Memory B cell (primary cell): ENCODE measurements around the gene TAC3.
"Not testable (repeated sequence)": the region's sequence is repeated elsewhere in the genome, so short reads cannot be mapped to it uniquely, and the experiment has no call there.

Experiments used
- ATAC-seq: fragments of 150-1000 bp; cut with Tn5 transposase; 2 replicates; pipeline ENCODE4 v1.10.0; 2021; ENCODE audit warnings: low read depth, mild to moderate bottlenecking, moderate library complexity
- DNase-seq, 2 donors: peaks; one replicate each; pipeline ENCODE4 v3.0.0; 2022; ENCODE audit warnings: low spot score in 2 of 2
- H3K27ac Mint-ChIP-seq: one replicate; pipeline ENCODE4 v1.8.0; 2022; ENCODE audit warnings: mild to moderate bottlenecking, moderate library complexity, mixed read lengths
- H3K27me3 Mint-ChIP-seq: one replicate; pipeline ENCODE4 v1.8.0; 2022; ENCODE audit warnings: mixed read lengths
- H3K36me3 Mint-ChIP-seq: one replicate; pipeline ENCODE4 v1.8.0; 2022; ENCODE audit warnings: mild to moderate bottlenecking, mixed read lengths
- H3K4me1 Mint-ChIP-seq: one replicate; pipeline ENCODE4 v1.8.0; 2022; ENCODE audit warnings: mixed read lengths
- H3K4me3 Mint-ChIP-seq: one replicate; pipeline ENCODE4 v1.8.0; 2022; ENCODE audit warnings: mild to moderate bottlenecking, moderate library complexity, mixed read lengths
- H3K9me3 Mint-ChIP-seq: one replicate; pipeline ENCODE4 v1.8.0; 2022; ENCODE audit warnings: mixed read lengths

TAC3 gene

DNA sequence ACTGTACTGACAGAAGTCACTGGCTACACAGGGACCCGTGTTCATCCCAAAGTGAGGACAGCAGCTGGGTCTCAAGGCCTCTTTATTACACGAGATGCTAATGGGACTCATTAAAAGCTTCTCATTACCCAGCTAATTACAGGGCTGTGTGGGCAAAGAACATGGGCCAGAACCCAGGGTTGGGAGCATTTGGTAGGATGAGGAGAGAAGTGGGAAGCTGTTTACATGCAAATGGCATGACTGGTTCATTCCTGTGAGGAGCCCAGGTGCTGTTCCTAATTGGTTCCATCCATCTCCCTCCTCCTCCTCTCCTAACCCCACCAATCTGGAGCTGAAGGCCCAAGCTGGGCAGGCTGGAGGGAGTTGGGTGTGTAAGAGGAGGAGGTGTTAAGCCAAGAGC, 8.9 kb upstream of the TAC3 start:
- no peaks in the 10 kb centered on the region for H3K9me3 Mint-ChIP-seq
- DNase-seq (no peak), ATAC-seq (no peak)
- no peak overlapping the region for H3K27ac Mint-ChIP-seq
- H3K27me3 Mint-ChIP-seq: peaks cover 2% of the 10 kb centered on the region
- H3K36me3 Mint-ChIP-seq: no peaks in the 10 kb centered on the region
- H3K4me3 Mint-ChIP-seq: no peak overlapping the region
- H3K4me1 Mint-ChIP-seq: peaks cover 7% of the 10 kb centered on the region

DNA sequence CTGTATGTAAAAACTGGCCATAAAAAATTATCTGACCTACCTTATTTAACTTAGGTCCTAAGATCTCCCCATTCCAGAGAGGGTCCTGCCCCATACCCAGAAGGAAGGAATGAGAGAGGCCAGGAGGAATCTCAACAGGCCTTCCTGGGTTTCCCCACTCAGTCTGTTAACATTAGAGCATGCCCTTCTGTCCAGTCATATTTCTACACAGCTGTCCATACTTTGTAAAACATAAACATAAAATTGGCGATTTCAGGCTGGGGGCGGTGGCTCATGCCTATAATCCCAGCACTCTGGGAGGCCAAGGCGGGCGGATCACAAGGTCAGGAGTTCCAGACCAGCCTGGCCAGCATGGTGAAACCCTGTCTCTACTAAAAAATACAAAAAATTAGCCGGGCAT, 6.0 kb upstream of the TAC3 start:
- not testable (repeated sequence) for H3K36me3 Mint-ChIP-seq, H3K4me3 Mint-ChIP-seq, H3K27me3 Mint-ChIP-seq, H3K27ac Mint-ChIP-seq, H3K4me1 Mint-ChIP-seq, H3K9me3 Mint-ChIP-seq, ATAC-seq, DNase-seq

DNA sequence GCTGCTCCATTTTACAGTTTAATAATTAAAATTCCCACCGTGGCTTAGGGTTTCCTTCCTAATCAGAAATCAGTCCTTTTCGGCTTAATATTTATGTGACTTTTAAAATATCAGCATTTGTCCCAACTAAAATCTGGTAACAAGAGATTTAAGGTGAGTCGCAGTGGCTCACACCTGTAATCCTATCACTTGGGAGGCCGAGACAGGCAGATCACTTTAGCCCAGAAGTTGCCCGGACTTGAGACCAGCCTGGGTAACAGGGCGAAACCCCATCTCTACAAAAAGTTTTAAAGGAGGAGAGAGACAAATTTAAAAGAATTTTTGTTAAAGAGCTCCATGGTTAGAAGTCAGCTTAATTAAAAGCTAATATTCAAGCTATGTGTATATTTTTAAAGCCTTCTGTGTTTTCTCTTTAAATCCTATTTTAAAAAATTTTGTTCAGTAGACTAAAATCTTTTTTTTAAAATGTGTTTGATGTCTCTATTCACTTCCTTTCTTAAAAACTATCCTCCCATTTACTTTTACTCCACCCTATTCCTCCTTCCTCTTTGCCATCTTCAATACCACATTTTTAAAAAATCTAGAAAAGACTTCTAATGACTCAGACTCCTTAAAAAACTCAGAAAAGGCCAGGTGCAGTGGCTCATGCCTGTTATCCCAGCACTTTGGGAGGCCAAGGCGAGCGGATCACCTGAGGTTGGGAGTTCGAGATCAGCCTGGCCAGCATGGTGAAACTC, 3.8 kb upstream of the TAC3 start:
- H3K27me3 Mint-ChIP-seq: peaks cover 3% of the 10 kb centered on the region
- DNase-seq (no peak), ATAC-seq (no peak)
- no peaks in the 10 kb centered on the region for H3K36me3 Mint-ChIP-seq
- H3K27ac Mint-ChIP-seq: no peak overlapping the region
- H3K9me3 Mint-ChIP-seq: no peaks in the 10 kb centered on the region
- no peaks in the 10 kb centered on the region for H3K4me1 Mint-ChIP-seq
- no peak overlapping the region for H3K4me3 Mint-ChIP-seq

DNA sequence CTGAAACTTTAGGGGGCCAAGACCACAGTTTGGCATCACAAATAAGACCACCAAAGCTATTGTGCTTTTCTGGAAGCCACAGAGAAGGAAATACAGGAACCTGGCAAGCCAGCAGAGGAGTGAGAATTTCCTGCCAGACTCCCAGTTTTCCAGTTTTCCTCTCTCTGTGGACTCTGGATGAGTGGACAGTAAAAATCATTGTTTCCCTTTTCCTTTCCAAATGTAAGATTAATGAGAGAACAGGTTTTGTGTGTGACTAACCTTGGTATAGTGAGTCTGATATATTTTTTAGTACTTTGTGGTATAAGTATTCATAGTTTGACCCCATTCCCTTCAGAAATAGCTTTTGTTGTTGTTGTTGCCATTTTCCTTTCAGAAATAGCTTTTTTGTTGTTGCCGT, 2.6 kb upstream of the TAC3 start:
- DNase-seq: no peak
- H3K9me3 Mint-ChIP-seq: no peaks in the 10 kb centered on the region
- no peaks in the 10 kb centered on the region for H3K4me1 Mint-ChIP-seq
- no peaks in the 10 kb centered on the region for H3K36me3 Mint-ChIP-seq
- ATAC-seq: no peak
- no peak overlapping the region for H3K4me3 Mint-ChIP-seq
- no peak overlapping the region for H3K27ac Mint-ChIP-seq
- H3K27me3 Mint-ChIP-seq: peaks cover 3% of the 10 kb centered on the region

DNA sequence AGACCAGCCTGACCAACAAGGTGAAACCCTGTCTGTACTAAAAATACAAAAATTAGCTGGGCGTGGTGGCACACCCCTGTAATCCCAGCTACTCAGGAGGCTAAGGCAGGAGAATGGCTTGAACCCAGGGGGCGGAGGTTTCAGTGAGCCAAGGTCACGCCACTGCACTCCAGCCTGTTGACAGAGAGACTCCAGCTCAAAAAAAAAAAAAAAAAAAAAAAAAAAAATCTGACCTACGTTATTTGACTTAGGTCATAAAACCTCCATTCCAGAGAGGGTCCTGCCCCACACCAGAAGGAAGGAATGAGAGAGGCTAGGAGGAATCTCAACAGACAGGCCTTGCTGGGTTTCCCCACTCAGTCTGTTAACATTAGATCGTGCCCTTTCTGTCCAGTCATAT, 2.0 kb upstream of the TAC3 start:
- H3K4me3 Mint-ChIP-seq, ATAC-seq, DNase-seq, H3K9me3 Mint-ChIP-seq, H3K36me3 Mint-ChIP-seq, H3K4me1 Mint-ChIP-seq, H3K27ac Mint-ChIP-seq, H3K27me3 Mint-ChIP-seq: not testable (repeated sequence)

DNA sequence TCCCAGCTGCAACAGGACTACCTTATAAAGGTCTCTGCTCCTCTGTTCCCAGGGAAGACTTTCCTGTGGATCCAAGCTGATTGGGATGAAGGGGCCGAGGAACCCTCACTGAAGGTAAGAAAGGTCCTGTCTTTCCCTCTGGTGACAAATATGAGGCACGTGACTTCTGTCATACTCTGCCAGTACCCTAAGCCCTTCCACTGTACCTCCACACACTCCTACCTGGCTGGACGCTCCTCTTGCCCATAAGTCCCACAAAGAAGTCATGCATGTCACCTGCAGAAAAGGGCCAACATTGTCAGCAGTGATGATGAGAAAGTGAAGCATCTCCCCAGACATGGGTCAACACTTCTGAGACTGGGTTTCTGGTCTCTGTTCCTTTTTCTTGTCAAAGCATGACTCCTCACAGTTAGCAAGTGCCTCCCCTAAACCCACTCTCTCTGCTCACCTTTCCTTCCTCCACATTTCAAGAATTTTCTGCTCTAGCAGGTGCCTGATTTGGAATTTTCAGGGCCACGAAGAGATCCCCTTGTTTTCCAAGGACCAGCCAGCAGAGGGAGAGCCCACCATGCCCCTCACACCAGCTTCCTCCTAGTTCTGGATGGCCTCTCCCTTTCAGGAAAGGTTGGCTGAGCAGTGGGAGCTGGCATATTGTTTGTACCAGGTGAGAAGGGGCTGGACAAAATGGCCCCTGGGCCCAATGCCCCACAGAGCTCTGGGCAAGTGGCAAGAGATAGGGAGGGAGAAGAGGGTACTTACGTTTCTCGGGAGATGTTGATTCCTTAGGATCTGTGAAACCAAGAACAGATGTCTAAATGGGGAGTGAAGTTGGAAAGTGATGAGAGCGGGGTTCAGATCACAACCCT, 3.5 kb downstream of the TAC3 start:
- H3K4me1 Mint-ChIP-seq: peaks cover 13% of the 10 kb centered on the region
- no peaks in the 10 kb centered on the region for H3K36me3 Mint-ChIP-seq
- peaks cover 3% of the 10 kb centered on the region for H3K27me3 Mint-ChIP-seq
- no peaks in the 10 kb centered on the region for H3K9me3 Mint-ChIP-seq
- ATAC-seq (peak; percentile 56), DNase-seq (no peak)
- H3K4me3 Mint-ChIP-seq: no peak overlapping the region
- no peak overlapping the region for H3K27ac Mint-ChIP-seq

DNA sequence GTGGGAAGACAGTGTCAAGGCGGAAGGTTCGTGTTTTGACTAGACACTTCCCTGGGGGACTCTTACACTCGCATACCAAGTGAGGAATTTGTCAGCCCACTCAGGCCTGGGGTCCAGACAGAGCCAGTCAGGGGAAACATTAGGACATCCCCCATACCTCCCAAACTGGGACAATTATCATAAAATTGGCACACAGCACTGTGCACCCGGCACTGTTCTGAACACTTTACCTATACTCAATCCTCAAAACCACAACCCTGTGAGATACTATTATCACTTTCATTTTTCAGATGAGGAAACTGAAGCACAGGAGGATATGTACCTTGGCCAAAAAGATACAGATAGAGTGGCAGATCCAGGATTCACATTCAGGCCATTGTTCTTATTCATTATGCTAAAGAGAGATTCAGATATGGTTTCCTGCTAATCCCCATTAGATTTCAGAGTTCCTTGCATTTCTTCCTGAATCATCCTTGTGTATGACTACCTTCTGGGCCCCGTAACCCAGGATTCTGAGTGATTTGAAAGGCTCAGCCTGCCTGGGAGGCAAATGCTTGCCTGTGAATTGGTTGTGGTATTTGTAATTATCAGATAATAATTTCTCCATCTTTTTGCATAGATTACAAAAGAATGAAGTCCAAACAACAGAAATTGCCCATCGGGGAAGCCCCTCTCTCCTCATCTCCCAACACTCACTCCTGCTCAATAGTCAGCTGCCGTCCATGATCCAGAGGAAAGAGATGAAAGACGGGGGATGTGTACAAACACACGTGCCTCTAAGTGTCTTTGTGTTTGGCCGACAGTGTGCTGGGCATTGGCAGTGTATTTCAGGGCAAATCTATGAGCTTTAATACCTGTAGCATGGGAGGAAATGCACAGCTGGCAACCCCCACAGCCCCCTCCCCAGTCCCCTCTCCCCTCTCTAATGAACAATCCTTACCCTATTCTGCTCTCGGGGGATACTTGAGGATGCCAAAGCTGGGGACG, 4.6 kb downstream of the TAC3 start:
- Mint-ChIP-seq H3K4me1 (peaks cover 14% of the 10 kb centered on the region), H3K9me3 (no peaks in the 10 kb centered on the region), H3K27ac (no peak overlapping the region), H3K27me3 (peaks cover 3% of the 10 kb centered on the region), H3K4me3 (peak overlapping the region; percentile 24), H3K36me3 (no peaks in the 10 kb centered on the region)
- ATAC-seq (peak; percentile 49), DNase-seq (no peak)

DNA sequence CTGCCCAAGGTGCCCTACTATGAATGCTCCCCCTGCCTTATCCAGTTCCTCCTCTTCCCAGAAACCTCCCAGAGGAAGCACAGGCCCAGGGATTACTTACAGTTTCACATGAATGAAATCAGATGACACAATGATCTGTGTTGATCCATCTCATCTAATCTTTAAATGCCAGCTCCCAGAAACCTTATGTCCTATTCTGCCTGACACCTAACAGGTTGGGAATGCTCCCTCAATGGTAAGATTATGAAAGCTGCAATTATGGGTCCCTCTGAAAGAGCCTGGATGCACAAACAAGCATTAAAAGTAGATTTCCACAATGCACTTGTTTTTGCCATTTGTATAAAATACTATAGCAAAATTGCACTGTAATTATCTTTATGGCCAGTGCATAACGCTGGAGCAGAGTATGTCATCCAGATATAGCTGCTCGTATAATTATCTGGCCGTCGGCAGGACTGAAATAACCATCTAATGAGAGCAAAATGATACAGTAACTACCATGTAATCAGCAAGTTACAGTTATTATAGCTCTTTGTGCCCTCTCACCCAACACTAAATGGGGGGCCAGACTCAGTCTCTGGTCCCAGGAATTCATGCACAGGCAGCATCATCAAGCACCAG, 5.6 kb downstream of the TAC3 start:
- no peak overlapping the region for H3K4me3 Mint-ChIP-seq
- ATAC-seq (no peak), DNase-seq (no peak)
- H3K27me3 Mint-ChIP-seq: peaks cover 3% of the 10 kb centered on the region
- H3K9me3 Mint-ChIP-seq: no peaks in the 10 kb centered on the region
- H3K36me3 Mint-ChIP-seq: no peaks in the 10 kb centered on the region
- H3K4me1 Mint-ChIP-seq: peaks cover 17% of the 10 kb centered on the region
- H3K27ac Mint-ChIP-seq: no peak overlapping the region

DNA sequence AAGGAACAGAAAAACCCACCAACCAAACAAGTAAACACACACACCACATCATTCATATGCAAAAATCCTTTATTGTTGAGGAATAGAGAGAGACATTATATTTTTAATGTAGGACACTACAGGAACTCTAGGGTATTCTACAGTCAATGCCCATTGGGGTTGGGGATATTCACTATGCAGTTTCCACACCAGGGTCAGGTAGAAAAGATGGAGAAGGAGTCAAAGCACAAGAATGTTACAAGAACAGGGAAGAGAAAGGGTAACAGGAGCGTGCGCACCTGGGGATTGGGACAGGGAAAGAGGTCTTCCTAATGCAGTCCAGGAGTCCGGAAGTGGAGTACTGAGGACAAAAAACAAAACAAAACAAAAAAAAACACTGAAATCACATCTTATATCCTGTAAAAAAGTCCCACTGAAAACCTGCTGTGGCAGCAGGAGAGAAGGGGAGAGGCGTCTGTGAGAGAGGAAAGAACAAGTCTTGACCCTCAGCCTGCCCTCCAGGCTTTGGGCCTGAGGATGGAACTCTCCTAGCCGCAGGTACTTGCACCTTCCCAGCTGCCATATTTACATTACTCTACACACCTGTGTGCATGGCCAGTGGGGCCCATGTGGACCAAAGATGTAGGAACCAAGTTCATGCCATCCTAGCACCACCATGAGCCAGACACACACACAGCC, 6.2 kb downstream of the TAC3 start:
- Mint-ChIP-seq H3K27ac (no peak overlapping the region), H3K4me1 (peaks cover 23% of the 10 kb centered on the region), H3K27me3 (no peaks in the 10 kb centered on the region), H3K9me3 (no peaks in the 10 kb centered on the region), H3K4me3 (no peak overlapping the region), H3K36me3 (no peaks in the 10 kb centered on the region)
- no peak for ATAC-seq
- DNase-seq: no peak

DNA sequence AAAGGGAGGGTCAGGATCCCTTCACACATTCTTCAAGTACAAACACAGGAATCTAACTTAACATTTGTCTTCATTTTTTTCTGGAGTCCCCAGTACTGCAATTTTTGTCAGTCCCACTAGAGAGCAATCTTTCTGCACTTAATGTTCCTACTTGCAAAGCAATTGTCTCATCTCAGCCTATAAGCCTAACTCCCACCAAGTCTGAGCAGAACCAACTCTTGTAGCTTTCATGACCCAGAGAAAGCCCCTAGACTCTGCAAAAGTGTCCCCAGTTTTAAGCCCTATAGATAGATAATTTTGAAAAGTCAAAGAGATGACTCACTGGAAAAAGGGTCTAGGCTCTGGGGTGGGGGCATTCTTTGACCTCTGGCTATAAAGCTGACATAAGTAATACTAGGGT, 8.2 kb downstream of the TAC3 start:
- Mint-ChIP-seq H3K27me3 (no peaks in the 10 kb centered on the region), H3K36me3 (peaks cover 8% of the 10 kb centered on the region), H3K4me3 (no peak overlapping the region), H3K4me1 (peaks cover 30% of the 10 kb centered on the region), H3K9me3 (no peaks in the 10 kb centered on the region), H3K27ac (no peak overlapping the region)
- peak in 1 of 2 donors; percentile 43 for DNase-seq
- ATAC-seq: peak; percentile 12

DNA sequence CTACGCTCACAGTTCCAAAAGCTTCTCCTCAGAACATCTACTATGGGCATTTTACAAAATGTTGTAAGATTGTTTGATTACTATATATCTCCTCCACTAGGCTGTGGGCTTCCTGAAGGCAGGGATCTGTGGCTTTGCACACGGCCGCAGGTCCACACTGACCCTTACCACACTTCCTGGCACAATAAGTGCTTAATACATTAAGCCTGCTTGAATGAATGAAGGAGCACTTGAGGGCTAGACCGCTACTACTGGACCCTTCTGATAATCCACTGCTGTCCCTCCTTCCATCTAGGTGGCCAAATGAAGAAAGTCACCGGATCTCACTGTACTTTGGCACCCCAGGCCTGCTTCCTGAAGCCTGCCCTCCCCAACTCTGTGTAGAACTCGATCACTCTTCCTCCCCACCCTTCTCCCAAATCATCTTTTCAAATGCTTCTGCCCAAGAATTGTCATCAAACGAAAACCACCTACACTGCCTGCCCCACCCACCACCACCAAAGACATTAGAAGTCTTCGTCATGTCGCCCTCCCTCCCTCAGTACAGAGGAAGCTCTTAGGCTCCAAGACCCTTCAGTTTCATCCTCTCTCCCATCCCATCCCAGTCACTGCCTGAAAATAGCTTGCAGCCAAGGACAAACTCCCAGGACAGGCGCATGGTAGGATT, 9.4 kb downstream of the TAC3 start:
- Mint-ChIP-seq H3K4me1 (peaks cover 22% of the 10 kb centered on the region), H3K36me3 (peaks cover 8% of the 10 kb centered on the region), H3K4me3 (peak overlapping the region; percentile 87), H3K27ac (peak overlapping the region; percentile 91), H3K9me3 (no peaks in the 10 kb centered on the region), H3K27me3 (no peaks in the 10 kb centered on the region)
- DNase-seq (no peak), ATAC-seq (no peak)

DNA sequence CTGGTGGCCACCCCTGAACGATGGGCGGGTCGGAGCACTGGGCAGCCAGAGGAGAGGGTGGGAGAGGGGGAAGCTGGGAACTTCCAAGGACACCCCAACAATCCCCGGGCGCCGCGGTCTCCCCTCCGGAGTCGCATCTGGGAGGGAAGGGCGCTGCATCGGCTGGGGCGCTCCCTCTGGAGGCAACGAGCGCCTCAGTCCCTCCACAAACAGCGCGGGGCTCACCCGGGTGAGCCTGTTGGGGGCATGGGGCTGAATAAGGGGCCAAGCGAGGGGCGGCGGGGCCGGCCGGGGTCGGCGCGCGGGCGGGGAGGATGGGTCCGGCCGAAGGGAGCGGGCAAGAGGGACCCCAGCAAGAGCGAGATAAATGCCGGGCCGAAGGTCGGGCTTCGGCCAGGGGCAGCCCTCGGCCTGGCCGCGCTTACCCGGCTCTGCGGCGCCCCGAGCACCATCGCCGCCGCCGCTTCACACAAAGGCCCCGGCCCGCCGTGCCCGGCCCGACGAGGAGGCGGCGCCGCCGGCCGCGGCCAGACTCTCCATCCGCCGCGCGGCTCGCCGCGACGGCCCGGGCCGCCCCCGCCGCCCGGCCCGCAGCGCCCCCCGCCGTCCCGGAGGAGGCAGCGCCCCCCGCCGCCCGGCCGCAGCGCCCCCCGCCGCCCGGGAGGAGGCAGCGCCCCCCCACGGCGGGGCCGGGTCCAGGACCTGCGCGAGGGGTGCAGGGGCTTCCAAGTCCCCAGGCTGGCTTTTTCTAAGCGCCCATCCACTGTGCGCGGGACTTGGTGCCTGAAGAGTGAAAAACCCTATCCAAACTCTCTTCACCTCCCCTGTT, 10.1 kb downstream of the TAC3 start, which contains the start of gene ZBTB39:
Gene ZBTB39 (minus strand): TSS at position 567 of the 829 bp plus-strand sequence. CDS start 1,629 bp downstream, outside the sequence.
- ATAC-seq (peak; percentile 90), DNase-seq (peak; percentile 75 to 82)
- Mint-ChIP-seq H3K4me1 (peaks cover 22% of the 10 kb centered on the region), H3K27ac (peak within 1 kb of the TSS; percentile 91), H3K4me3 (peak within 1 kb of the TSS; percentile 90), H3K36me3 (peaks cover 8% of the 10 kb centered on the region), H3K27me3 (no peaks in the 10 kb centered on the region), H3K9me3 (no peaks in the 10 kb centered on the region)
